ENCODE data around the gene CABP4. TPM values are rescaled to one million over a fixed set of nuclear protein-coding genes. Genes with fewer than 3 reads are reported as not detected.

CABP4 gene
- total RNA-seq, 1 donor from 2014 or later: 3.6 TPM

GRCh38 chr11:67435727-67436458, 19.3 kb upstream of the CABP4 start:
- intact Hi-C loops (cut with micrococcal nuclease): loop anchor here (1.0 kb wide), 1 partner anchor 8 kb away; the partner anchor contains the start of gene RPS6KB2

GRCh38 chr11:67436459-67437081, 18.6 kb upstream of the CABP4 start:
- intact Hi-C loops (cut with micrococcal nuclease): loop anchor here (1.0 kb wide), 4 partner anchors 8 to 70 kb away; partner anchors contain the start of gene RPS6KB2

GRCh38 chr11:67437082-67437808, 17.9 kb upstream of the CABP4 start, which contains the start of gene PTPRCAP:
PTPRCAP (minus strand) TSS chr11:67437682; CDS start chr11:67437619, 63 bp downstream.
- intact Hi-C loops (cut with micrococcal nuclease): loop anchor here (1.0 kb wide), 3 partner anchors 27 to 69 kb away; no protein-coding TSS in a partner anchor

GRCh38 chr11:67437809-67438157, 17.4 kb upstream of the CABP4 start:
- intact Hi-C loops (cut with micrococcal nuclease): loop anchor here (1.0 to 2.0 kb wide), 6 partner anchors 9 to 69 kb away; partner anchors contain the start of gene TMEM134

- intact Hi-C loops (cut with micrococcal nuclease): loop anchor here (1.0 to 2.0 kb wide), 3 partner anchors 8 to 46 kb away; partner anchors contain the start of gene TMEM134
Observed at GRCh38 chr11:67438158-67438902, 16.8 kb upstream of the CABP4 start.

GRCh38 chr11:67439321-67440228, 15.6 kb upstream of the CABP4 start:
- intact Hi-C loops (cut with micrococcal nuclease): loop anchor here (1.0 to 2.0 kb wide), 2 partner anchors 45 to 167 kb away; partner anchors contain the start of gene NDUFV1

GRCh38 chr11:67440229-67441097, 14.7 kb upstream of the CABP4 start:
- intact Hi-C loops (cut with micrococcal nuclease): no loop called here

GRCh38 chr11:67441098-67441563, 14.0 kb upstream of the CABP4 start:
- intact Hi-C loops (cut with micrococcal nuclease): no loop called here

- intact Hi-C loops (cut with micrococcal nuclease): no loop called here
Observed at GRCh38 chr11:67441731-67442351, 13.3 kb upstream of the CABP4 start.

GRCh38 chr11:67442504-67443404, 12.4 kb upstream of the CABP4 start:
- intact Hi-C loops (cut with micrococcal nuclease): no loop called here

- intact Hi-C loops (cut with micrococcal nuclease): no loop called here
Observed at GRCh38 chr11:67445515-67445914, 9.6 kb upstream of the CABP4 start.

- intact Hi-C loops (cut with micrococcal nuclease): no loop called here
Observed at GRCh38 chr11:67448220-67448609, 6.9 kb upstream of the CABP4 start.

- intact Hi-C loops (cut with micrococcal nuclease): no loop called here
Observed at GRCh38 chr11:67449116-67449844, 5.9 kb upstream of the CABP4 start.

GRCh38 chr11:67450796-67451657, 4.1 kb upstream of the CABP4 start:
- intact Hi-C loops (cut with micrococcal nuclease): no loop called here

- intact Hi-C loops (cut with micrococcal nuclease): no loop called here
Observed at GRCh38 chr11:67451658-67451976, 3.5 kb upstream of the CABP4 start.
